GM12878 (cell line): ENCODE measurements around the gene JADE1. TPM values are rescaled to one million over a fixed set of nuclear protein-coding genes. Genes with fewer than 3 reads are reported as not detected.

Source experiments
- ATF2 ChIP-seq: IDR thresholded peaks from 2 replicates; pipeline ENCODE4 v1.6.1; 2012; ENCODE audit warnings: low read length, inconsistent platforms
- CREB1 ChIP-seq: IDR thresholded peaks from 2 replicates; pipeline ENCODE4 v1.6.1; 2012; ENCODE audit warnings: low read depth, mild to moderate bottlenecking, inconsistent platforms
- CREM ChIP-seq: IDR thresholded peaks from 2 replicates; pipeline ENCODE4 v1.6.1; 2014; ENCODE audit warnings: antibody characterized with exemption, low read depth
- DPF2 ChIP-seq: fragments of 450-650 bp; IDR thresholded peaks from 2 replicates; pipeline ENCODE4 v1.6.1; 2017; ENCODE audit warnings: mild to moderate bottlenecking
- EGR1 ChIP-seq, 2 experiments: IDR thresholded peaks; 1 replicate in 1 of 2; 2 replicates in 1 of 2; pipeline ENCODE4 v1.6.1; 2011 to 2012; ENCODE audit warnings: low read depth in 2 of 2, low read length in 2 of 2, borderline replicate concordance in 1 of 2, mild to moderate bottlenecking in 1 of 2, moderate library complexity in 1 of 2
- GABPA ChIP-seq: IDR thresholded peaks from 2 replicates; pipeline ENCODE4 v1.6.1; 2014; ENCODE audit warnings: antibody characterized with exemption, low read depth, mild to moderate bottlenecking, inconsistent platforms
- LARP7 ChIP-seq: fragments of 450-650 bp; IDR thresholded peaks from 2 replicates; pipeline ENCODE4 v1.6.1; 2017; ENCODE audit warnings: mild to moderate bottlenecking
- MTA2 ChIP-seq: fragments of 450-650 bp; IDR thresholded peaks from 2 replicates; pipeline ENCODE4 v1.6.1; 2016; ENCODE audit warnings: low read depth, mild to moderate bottlenecking, moderate library complexity
- MTA3 ChIP-seq: IDR thresholded peaks from 2 replicates; pipeline ENCODE4 v1.6.1; 2012; ENCODE audit warnings: low read length, inconsistent platforms, borderline replicate concordance
- NFIC ChIP-seq: IDR thresholded peaks from 2 replicates; pipeline ENCODE4 v1.6.1; 2012; ENCODE audit warnings: low read depth, mild to moderate bottlenecking, inconsistent platforms, low read length, moderate library complexity
- POLR2AphosphoS5 ChIP-seq: IDR thresholded peaks from 2 replicates; pipeline ENCODE4 v1.6.1; 2011; ENCODE audit warnings: mild to moderate bottlenecking, low read length, inconsistent platforms
- RAD51 ChIP-seq: fragments of 450-650 bp; IDR thresholded peaks from 2 replicates; pipeline ENCODE4 v1.6.1; 2016; ENCODE audit warnings: moderate library complexity, mild to moderate bottlenecking, inconsistent platforms
- REST ChIP-seq: IDR thresholded peaks from 2 replicates; pipeline ENCODE4 v1.6.1; 2012; ENCODE audit warnings: mild to moderate bottlenecking, low read depth, low read length
- RFX5 ChIP-seq: IDR thresholded peaks from 2 replicates; pipeline ENCODE4 v1.6.1; 2011; ENCODE audit warnings: low read depth, low read length, improper control_type of control experiment
- SP1 ChIP-seq: IDR thresholded peaks from one replicate; pipeline ENCODE4 v1.6.1; 2011; ENCODE audit warnings: low read depth, low read length
- polyA plus RNA-seq, 11 experiments: library from polyadenylated mRNA; depleted of rRNA in 4 of 11; unstranded in 6 of 11; stranded (reverse) in 5 of 11; fragments of >200 nt; fragmentation: Nextera tagmentation in 4 of 11; fragmentation: Illumina TruSeq in 1 of 11; extraction: Ambion mirVana in 4 of 11; extraction: Trizol in 1 of 11; gene quantifications; 1 replicate in 1 of 11; 2 replicates in 10 of 11; pipeline versions ENCODE4 v1.2.1 to v1.2.3, GENCODE V29; 2011 to 2016; ENCODE audit warnings: inconsistent platforms in 2 of 11, missing spikeins in 2 of 11, low read depth in 1 of 11
- total RNA-seq, 4 experiments: library from RNA; depleted of rRNA in 3 of 4; stranded (reverse); fragments of >200 nt in 3 of 4; fragmentation: Illumina TruSeq in 1 of 4; extraction: Trizol in 1 of 4; gene quantifications; 2 replicates each; pipeline versions ENCODE4 v1.2.1 to v1.2.3, GENCODE V29; 2013 to 2021
- TF ChIP-seq, protein P1 (sequence below): fragments of 450-650 bp; IDR thresholded peaks from 2 replicates; pipeline ENCODE4 v1.6.1; 2017; ENCODE audit warnings: low read depth, mild to moderate bottlenecking, moderate library complexity
- TF ChIP-seq, protein P2 (sequence below): fragments of 450-650 bp; formaldehyde crosslinking; IDR thresholded peaks from 2 replicates; pipeline ENCODE4 v1.4.0; 2020; ENCODE audit warnings: mild to moderate bottlenecking, moderate library complexity

The JADE1 gene
- total and polyA plus RNA-seq, 10 of the 15 experiments (the other 5 are each of a cell fraction or from before 2014, with no cell fraction given) = 5.9 to 27.2 (median 15.8) TPM

GRCh38 chr4:128916832-128917231 lies 107.3 kb downstream of the JADE1 start (continued):
- TF ChIP-seq, protein P1, sequence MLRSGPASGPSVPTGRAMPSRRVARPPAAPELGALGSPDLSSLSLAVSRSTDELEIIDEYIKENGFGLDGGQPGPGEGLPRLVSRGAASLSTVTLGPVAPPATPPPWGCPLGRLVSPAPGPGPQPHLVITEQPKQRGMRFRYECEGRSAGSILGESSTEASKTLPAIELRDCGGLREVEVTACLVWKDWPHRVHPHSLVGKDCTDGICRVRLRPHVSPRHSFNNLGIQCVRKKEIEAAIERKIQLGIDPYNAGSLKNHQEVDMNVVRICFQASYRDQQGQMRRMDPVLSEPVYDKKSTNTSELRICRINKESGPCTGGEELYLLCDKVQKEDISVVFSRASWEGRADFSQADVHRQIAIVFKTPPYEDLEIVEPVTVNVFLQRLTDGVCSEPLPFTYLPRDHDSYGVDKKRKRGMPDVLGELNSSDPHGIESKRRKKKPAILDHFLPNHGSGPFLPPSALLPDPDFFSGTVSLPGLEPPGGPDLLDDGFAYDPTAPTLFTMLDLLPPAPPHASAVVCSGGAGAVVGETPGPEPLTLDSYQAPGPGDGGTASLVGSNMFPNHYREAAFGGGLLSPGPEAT = no peak
- peak; percentile 97 for TF ChIP-seq RFX5
- no peak; the same call in 1 of the 2 replicates for TF ChIP-seq NFIC
- TF ChIP-seq, protein P2, sequence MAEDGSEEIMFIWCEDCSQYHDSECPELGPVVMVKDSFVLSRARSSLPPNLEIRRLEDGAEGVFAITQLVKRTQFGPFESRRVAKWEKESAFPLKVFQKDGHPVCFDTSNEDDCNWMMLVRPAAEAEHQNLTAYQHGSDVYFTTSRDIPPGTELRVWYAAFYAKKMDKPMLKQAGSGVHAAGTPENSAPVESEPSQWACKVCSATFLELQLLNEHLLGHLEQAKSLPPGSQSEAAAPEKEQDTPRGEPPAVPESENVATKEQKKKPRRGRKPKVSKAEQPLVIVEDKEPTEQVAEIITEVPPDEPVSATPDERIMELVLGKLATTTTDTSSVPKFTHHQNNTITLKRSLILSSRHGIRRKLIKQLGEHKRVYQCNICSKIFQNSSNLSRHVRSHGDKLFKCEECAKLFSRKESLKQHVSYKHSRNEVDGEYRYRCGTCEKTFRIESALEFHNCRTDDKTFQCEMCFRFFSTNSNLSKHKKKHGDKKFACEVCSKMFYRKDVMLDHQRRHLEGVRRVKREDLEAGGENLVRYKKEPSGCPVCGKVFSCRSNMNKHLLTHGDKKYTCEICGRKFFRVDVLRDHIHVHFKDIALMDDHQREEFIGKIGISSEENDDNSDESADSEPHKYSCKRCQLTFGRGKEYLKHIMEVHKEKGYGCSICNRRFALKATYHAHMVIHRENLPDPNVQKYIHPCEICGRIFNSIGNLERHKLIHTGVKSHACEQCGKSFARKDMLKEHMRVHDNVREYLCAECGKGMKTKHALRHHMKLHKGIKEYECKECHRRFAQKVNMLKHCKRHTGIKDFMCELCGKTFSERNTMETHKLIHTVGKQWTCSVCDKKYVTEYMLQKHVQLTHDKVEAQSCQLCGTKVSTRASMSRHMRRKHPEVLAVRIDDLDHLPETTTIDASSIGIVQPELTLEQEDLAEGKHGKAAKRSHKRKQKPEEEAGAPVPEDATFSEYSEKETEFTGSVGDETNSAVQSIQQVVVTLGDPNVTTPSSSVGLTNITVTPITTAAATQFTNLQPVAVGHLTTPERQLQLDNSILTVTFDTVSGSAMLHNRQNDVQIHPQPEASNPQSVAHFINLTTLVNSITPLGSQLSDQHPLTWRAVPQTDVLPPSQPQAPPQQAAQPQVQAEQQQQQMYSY (CRISPR knock-in tag) = no peak
- TF ChIP-seq RAD51 = peak; percentile 66; the same call in 1 of the 2 replicates
- TF ChIP-seq MTA2 = peak; percentile 64
- peak; percentile 38 for TF ChIP-seq SP1
- TF ChIP-seq MTA3 = peak; percentile 60; the same call in 1 of the 2 replicates
- 0 out of 2 replicates have a peak, but pooled peaks have one; percentile 40 for TF ChIP-seq ATF2
- no peak for TF ChIP-seq LARP7
- no peak for TF ChIP-seq REST
- peak; percentile 32; the same call in 1 of the 2 replicates for TF ChIP-seq DPF2
- TF ChIP-seq CREB1 = peak; percentile 87
- TF ChIP-seq CREM = peak; percentile 75
- TF ChIP-seq POLR2AphosphoS5 = peak; percentile 36; the same call in 1 of the 2 replicates
- TF ChIP-seq GABPA = 0 out of 2 replicates have a peak, but pooled peaks have one; percentile 37
- TF ChIP-seq EGR1 (IDR thresholded peaks at IDR 0.05; ENCODE audit: borderline replicate concordance in 1 of 2, low read depth in 2 of 2, low read length in 2 of 2) = no peak
